Stimulated activated CD4-positive, alpha-beta T cell treated with anti-CD3 and anti-CD28 coated beads, Interleukin-2, amount 100 ng/mL, for 48 hours (primary cell): Measurements from ENCODE around the gene TPSB2.
"Not testable (repeated sequence)": the region's sequence is repeated elsewhere in the genome, so short reads cannot be mapped to it uniquely, and the experiment has no call there.

Source experiments
- DNase-seq, 2 donors: peaks; one replicate each; pipeline ENCODE4 v3.0.0-alpha.2; 2020

Gene TPSB2

DNA sequence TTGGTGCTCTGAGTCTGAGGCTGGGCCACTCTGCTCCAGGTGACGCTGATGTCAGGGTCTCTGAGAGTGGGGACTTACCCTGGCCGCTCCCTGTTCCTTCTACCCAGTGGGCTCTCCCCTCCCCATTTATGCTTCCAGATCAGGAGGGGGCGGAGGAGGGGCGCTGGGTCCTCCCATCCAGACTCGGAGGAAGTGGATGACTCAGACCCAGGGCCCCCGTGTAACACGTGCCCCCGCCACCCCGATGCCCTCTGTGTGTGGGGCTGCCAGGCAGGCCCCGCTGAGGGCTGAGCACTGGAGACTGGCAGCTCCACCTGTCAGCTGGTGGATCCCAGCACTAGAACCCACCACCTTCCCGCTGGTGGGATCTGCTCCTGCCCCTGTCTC is at the start of gene TPSB2:
Gene TPSB2 (minus strand): TSS at position 101 of the 387 bp plus-strand sequence. CDS start 233 bp downstream, outside the sequence.
- DNase-seq: not testable (repeated sequence)

DNA sequence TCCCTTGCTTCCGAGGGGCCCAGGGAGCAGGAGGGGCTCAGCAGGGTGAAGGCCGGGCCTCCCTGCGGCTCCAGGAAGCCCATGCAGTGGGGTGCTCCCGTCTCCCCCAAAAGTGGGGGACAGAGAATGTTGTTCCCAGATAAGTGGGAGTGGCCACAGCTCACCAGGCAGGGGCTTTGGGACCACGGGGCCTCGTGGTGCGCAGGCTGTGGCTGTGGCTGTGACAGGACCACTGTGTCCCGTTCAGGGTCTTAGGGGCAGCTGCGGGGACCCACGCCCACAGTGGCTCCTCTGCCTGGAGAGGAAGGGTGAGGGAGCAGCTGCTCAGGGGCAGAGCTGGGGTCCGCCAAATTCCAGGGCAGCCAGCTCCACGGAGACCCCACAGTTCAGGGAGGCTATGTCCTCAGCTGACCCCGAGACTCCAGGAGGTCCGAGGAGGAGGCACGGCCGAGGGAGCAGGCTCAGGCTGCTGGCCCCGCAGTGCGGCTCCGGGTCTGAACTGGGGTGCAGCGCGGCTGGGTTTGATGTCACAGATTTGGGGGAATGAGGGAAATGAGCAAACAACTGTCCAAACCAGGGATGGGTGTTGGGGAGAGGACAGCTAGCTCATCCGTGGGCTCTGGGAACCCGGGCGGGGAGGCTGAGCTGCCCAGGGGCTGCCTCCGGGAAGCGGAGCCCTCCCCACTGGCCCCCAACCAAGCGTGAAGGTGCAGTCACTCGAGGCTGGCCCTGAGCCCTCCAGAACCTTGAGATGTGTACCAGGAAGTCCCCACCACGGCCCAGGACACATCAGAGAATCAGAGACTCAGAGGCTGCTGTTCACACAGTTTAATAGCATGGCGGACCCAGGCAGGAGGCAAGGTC is 49.3 kb upstream of the TPSB2 start:
- DNase-seq: no peak

- no peak for DNase-seq
These were observed 48.5 kb upstream of the TPSB2 start for GRCh38 chr16:1278477-1278876.

DNA sequence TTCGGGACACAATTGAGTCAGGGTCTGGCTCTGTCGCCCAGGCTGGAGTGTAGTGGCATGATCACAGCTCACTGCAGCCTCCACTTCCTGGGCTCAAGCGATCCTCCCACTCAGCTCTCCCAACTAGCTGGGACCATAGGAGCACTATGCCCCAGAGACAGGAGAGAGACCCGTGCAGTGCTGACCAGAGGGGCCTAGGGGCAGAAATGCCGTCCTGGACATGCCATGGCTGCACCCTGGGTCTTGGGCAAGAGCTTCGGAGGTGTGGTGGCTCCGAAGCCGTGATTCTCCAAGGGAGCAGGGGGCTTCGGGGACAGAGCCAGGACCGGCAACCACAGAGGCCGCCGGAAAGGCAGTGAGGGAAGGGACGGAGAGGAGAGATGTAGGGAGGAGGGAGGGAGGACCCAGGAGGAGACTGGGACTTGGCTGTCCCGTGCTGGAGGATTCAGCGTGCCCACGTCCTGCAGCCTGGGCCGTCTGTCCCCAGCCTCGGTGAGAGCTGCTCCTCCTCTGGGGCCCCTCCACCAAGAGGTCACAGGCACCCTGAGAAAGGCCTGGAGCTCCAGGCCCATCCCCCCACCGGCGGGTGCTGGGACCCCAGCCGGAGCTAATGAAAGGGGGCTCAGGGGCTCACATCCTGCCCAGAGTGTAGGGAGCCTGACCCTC is 47.8 kb upstream of the TPSB2 start:
- DNase-seq: no peak

DNA sequence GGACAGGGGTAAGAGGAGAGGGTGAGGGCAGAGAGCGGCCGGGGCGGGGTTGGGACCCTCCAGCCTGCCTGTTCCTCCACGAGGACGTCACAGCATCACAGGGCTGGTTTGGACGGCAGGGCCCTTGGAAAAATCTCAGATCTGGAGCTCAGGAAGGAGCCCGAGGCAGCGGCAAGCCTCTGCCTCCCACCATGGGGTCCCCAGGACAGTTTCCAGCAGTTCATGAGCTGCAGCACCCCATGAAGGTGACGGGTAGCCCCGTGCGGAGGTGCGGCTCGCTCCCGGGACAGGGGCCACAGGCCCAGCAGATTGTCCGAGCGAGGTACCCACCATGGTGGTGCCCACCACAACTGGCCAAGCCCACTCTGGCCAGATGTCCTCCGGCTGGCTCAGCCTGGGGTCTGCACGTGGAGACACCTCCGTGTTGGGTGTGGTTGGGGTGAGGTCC is 47.2 kb upstream of the TPSB2 start:
- DNase-seq: no peak

DNA sequence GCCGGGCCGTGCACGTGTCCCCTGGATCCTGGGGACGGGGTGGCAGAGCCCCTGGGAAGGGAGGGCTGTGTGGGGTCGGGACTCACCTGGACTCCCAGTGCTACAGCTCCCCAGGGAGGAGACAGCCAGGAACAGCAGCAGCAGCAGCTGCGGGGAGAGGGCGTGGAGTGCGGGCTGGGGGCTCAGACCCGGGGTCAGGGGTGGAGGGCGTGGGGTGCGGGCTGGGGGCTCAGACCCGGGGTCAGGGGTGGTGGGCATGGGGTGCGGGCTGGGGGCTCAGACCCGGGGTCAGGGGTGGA is 46.5 kb upstream of the TPSB2 start:
- DNase-seq: no peak

- DNase-seq: no peak
These were observed 46.0 kb upstream of the TPSB2 start for GRCh38 chr16:1275791-1276579.

GRCh38 chr16:1274767-1275166 is 44.8 kb upstream of the TPSB2 start:
- no peak for DNase-seq

GRCh38 chr16:1273816-1274215 is 43.8 kb upstream of the TPSB2 start:
- no peak for DNase-seq

DNA sequence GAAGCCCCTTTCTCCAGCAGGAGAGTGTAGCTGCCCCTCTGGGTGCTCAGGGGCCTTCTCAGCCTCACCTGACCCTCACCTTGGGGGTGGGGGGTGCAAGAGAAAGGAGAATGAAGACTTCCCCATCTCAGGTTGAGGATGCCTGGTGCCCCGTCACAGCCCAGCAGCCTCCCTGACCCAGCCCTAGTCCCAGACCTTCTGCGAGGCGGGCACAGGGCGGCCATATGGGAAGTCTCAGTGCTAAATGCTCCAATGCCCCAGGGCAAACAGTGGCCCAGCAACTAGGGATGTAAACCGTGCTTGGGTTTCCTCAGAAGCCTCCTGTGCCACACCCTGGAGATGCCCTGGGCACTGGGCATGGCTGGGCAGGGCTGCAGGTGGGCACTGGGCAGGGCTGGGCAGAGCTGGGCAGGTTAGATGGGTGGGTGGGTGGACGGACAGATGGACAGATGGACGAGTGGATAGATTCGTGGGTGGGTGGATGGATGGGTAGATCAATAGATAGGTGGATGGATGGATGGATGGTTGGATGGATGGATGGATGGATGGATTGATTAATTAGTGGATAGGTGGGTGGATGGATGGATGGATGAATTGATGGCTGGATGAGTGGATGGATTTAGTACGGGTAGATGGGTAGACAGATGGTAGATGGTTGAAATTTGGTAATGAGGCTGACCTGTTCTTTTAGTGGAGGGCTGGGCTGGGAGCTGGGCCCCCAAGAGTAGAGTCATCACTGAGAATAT is 42.6 kb upstream of the TPSB2 start:
- DNase-seq: no peak

DNA sequence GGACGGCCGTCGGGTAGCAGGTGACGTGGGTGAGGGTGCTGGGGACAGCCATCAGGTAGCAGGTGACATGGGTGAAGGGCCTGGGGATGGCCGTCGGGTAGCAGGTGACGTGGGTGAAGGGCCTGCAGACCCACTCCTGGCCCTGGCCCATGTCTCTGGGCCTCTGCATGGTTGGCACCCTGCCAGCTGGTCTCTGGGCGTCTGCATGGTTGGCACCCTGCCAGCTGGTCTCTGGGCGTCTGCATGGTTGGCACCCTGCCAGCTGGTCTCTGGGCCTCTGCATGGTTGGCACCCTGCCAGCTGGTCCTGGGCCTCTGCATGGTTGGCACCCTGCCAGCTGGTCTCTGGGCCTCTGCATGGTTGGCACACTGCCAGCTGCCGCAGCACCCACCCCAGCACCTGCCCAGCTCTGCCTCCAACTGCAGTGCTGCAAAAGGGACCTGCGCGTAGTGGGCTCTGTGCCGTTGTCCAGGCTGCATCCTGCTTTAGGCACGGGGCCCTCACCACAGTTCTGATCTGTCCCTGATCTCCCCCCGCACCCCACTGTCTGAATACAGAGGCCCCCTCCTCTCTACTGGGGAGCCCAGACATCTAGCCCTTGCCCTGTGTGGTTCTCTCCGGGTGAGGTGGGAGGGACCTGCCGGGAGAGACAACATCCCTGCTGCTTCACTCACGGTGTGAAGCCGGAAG is 41.9 kb upstream of the TPSB2 start:
- not testable (repeated sequence) for DNase-seq

DNA sequence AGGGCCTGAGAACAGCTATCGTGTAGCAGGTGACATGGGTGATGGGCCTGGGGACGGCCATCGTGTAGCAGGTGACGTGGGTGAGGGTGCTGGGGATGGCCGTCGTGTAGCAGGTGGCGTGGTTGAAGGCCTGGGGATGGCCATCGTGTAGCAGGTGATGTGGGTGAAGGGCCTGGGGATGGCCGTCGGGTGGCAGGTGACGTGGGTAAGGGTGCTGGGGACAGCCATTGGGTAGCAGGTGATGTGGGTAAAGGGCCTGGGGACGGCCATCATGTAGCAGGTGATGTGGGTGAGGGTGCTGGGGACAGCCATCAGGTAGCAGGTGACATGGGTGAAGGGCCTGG is 41.4 kb upstream of the TPSB2 start:
- DNase-seq: no peak

DNA sequence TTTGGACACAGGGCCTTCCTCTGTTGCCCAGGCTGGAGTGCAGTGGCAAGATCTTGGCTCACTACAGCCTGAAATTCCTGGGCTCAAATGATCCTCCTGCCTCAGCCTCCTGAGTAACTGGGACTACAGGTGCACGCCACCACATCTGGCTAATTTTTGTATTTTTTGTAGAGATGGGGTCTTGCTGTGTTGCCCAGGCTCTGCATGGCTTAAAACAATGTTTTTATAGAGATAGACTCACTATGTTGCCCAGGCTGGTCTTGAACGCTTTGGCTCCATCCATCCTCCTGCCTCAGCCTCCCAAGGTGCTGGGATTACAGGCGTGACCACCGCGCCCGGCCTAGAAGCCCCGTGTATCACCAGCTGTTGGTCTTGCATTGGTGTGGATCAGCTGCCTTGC is 39.4 kb upstream of the TPSB2 start:
- not testable (repeated sequence) for DNase-seq

- DNase-seq: no peak
These were observed 35.8 kb upstream of the TPSB2 start for GRCh38 chr16:1265826-1266225.

DNA sequence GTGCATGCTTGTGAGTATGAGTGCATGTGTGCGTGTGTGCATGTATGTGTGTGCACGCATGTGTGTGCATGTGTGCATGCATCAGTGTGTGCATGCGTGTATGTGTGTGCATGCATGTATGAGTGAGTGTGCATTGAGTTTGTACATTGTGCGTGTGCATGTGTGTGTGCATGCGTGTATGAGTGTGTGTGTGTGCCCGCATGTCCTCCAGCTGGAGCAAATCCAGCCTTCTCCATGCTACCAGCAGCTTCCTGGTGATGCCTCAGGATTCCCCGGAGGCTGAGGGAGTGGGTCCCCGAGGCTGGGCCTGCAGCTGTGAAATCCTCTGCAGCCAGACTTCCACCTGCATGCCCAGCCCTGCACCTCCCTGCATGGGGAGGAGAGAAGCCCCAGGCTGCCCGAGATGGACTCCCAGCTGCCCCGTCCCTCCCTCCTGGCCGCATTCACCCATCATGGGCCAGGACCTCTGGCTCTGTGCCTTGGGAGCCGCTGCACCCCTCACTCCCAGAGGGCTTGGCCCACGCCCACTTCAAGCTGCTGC is 35.2 kb upstream of the TPSB2 start:
- DNase-seq: no peak

GRCh38 chr16:1264345-1265089 is 34.5 kb upstream of the TPSB2 start:
- no peak for DNase-seq

GRCh38 chr16:1263591-1264344 is 33.8 kb upstream of the TPSB2 start:
- DNase-seq: no peak

DNA sequence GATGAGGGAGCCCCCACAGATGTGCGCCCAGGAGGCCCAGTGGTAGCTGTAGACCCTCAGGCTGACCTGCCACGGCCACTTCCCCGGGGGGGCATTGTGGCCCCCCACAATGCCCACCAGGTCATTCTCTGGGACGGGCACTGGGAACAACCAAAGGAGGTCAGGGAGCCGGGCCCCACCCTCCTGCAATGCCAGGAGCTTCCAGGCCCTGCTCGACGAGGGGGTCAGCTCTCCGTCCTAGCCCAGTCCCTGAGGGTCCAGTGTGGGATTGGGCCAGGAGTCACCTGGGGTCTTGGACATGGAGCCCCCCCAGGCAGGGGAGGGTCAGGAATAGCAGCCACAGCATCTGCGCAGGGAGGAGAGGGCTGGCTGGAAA is 32.9 kb upstream of the TPSB2 start:
- DNase-seq: no peak

GRCh38 chr16:1262210-1262845 is 32.3 kb upstream of the TPSB2 start:
- no peak for DNase-seq
